Germinal center (tissue), 1 donor: ENCODE data around the gene SLC7A6OS.
A peak's percentile ranks its signal among the peaks of the same experiment; 100 is the strongest.

ENCODE experiments used
- DNase-seq: peaks from one replicate; pipeline ENCODE4 v3.0.0; 2012; ENCODE audit warnings: mixed read lengths, low spot score

SLC7A6OS gene

DNA sequence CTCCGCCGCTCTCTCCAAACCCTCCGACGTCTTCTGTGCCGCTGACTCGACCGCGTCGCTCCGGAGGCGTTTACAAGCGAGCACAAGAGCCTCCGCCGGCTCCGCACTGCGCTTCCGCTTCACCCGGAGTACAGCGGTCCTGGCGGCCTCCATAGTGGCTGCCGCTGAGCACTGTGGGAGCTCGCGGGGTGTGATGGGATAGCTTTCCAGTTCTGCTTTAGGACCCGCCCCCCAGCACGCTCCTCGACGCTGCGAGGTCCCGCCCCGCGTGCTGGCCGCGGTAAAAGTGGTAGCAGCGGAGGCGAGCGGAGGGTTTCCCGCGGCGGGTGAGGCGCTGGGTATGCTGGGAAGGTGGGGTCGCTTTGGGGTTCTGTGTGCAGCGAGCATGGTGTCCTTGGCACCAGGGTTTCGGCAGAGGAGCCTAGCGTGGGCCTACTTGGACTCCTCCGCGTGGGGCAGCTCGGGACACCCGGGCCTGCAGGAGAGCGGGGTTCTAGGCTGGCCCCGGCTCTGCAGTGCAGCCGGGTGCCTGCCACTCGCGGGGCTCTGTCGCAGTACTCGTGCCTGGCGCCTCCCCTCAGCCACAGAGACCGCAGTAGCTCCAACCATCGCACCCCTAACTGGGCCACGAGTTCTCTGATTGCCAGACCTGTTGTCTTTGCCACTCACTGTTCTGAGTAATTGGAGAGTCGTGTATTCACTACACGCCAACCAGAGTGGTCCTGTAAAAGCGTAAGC, at the start of gene SLC7A6OS, which contains the start of gene PRMT7:
TSS of gene SLC7A6OS (minus strand) at position 173 of the 738 bp plus-strand sequence. CDS start at position 153, 20 bp downstream.
TSS of gene PRMT7 (plus strand) at position 246 of the 738 bp plus-strand sequence. CDS start 4,961 bp downstream, outside the sequence.
- DNase-seq = peak; percentile 97

GRCh38 chr16:68359398-68360191, 48.8 kb upstream of the SLC7A6OS start:
- no peak for DNase-seq

GRCh38 chr16:68358951-68359350, 48.2 kb upstream of the SLC7A6OS start:
- no peak for DNase-seq

DNA sequence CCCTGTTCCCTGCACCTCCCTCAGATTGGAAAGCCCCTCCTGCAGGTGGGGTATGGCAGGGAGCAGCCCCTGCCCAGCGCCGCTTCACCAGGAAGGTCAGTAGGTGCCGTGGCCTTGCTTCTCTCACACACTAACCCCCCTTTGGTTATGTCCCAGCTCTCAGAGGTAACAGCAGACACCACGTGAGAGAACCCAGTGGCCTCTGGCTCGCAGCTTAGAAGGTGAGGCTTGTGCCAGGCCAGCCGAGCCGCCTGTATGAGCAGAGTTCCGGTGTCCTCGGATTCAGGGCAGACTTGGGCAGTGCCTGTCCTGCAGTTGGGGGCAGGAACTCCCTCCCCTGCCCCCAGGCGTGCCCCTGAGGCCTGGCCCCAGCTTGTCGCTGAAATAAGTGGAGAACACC, 47.2 kb upstream of the SLC7A6OS start:
- DNase-seq = no peak

DNA sequence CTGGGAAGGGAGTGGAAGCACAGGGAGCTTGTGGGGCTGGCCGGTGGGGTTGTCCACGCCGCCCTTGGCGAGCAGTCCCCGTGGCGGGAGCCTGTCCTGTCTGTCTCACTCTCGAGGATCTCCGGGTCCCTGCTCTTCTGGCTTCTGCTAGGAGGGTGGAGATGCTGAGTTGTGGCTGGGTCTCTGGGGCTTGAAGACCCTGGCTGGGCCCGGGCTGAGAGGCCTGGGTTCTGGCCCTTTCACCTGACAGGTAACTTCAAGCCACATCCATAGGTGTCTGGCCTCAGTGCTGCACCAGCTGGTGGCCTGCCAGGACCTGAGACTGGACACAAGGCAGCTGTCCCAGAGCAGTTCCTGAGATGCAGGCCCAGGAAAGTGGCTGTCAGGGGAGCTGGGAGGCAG, 46.8 kb upstream of the SLC7A6OS start:
- no peak for DNase-seq

GRCh38 chr16:68356919-68357286, 46.2 kb upstream of the SLC7A6OS start:
- no peak for DNase-seq

DNA sequence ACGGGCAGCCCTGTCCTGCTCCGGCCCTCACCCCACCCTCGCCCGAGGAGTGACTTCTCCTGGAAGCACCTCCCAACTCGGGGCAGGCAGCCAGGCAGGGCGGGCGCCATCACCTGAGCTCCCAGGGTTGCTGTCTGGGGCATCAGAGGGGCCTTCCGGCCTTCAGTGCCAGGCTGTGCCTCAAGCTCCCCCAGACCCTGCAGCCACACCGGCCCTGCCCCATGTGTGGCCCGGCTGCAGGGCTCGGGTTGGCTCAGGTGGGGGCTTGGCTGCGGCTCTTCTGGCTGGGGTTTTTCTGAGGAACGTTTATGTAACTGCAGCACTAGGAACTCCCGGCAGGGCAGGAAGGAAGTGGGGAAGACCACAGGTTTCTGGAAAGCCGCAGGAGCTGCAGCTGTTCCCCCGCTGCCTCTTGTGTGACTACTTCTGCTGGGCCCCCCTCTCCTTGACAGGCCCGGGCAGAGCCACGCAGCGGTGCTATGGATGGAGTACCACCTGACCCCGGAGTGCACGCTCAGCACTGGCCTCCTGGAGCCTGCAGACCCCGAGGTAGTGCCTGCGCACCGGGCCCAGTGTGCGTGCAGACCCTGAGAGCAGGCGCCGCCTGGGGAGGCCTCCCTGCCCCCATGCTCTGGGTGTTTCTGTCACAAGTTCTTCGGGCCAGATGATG, 45.6 kb upstream of the SLC7A6OS start:
- no peak for DNase-seq

DNA sequence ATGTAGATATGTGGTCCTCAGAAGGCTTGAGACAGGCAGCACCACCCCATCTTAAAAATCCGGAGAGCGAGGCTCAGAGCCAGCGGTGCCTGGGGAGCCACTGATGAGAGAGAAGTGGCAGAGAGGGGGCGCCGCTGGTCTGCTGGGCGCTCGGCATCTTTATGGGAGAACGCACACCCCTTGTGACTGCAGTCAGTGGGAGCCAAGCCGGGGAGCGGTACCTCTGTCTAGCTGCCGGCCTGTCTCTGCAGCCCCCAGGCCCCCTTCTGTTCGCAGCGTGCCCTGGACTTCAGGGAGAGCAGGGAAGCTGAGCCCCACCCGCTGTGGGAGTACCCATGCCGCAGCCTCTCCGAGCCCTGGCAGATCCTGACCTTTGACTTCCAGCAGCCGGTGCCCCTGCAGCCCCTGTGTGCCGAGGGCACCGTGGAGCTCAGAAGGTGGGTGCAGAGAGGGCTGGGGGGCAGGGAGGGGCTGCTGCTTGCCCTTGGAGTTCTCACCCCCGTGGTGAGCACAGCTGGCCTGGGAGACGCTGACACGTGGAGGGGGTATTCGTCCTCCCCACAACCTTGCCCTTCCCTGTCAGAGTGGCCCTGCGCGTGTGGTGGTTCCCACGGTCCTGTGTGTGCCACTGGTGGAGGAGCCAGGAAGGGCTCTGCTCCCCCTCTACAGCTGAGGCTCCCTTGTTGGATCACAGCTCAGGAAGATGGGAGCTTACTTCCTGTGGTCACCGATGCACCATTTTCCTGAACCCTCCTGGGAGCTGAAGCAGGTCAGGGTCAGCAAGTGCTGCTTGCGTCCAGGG, 44.9 kb upstream of the SLC7A6OS start:
- no peak for DNase-seq

- DNase-seq = no peak
These were observed 44.1 kb upstream of the SLC7A6OS start for GRCh38 chr16:68354816-68355215.

DNA sequence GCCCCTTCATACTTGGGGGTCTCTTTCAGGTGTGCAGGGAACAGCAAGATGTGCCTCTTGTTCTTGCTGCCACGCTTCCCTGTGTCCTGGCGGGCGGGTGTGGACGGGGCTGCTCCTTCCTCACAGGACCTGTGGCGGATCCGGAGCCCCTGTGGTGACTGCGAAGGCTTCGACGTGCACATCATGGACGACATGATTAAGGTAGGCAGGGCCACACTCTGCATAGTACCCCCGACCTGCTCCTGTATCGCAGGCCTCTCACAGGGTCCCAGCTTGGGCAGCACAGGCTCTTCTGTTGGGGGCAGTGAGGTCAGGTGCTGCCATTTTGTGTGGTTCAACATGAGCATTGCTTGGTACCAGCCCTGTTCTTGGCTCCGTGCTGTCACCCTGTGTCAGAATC, 42.6 kb upstream of the SLC7A6OS start:
- no peak for DNase-seq

GRCh38 chr16:68351991-68352431, 41.3 kb upstream of the SLC7A6OS start:
- no peak for DNase-seq

- DNase-seq = no peak
These were observed 40.7 kb upstream of the SLC7A6OS start for GRCh38 chr16:68351463-68351862.

- DNase-seq = no peak
These were observed 40.1 kb upstream of the SLC7A6OS start for GRCh38 chr16:68350813-68351350.

DNA sequence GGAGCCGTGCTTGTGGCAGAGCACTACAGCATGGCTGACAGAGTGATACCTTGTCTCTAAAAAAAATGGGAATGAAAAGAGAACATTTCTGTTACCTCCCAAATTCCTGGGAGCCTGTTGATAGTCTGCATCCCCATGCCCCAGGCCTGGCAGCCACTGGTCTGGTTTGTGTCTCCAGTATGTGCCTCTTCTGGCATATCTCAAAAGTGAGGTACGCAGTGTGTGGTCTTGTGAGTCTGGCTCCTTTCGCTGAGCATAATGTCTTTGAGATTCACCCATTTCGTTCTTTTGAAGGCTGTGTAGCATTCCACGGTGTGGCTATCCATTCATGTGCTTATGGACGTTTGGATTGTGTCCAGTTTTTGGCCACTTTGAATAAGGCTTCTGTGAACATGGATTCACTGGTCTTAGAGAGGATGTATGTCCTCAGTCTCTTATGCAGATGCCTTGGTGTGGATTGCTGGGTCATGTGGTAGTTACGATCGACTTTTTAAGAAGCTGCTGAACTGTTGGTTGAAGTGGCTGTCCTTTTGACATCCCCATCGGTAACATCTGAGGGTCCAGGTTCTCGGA, 39.2 kb upstream of the SLC7A6OS start:
- no peak for DNase-seq

GRCh38 chr16:68348639-68349445, 38.1 kb upstream of the SLC7A6OS start:
- no peak for DNase-seq

GRCh38 chr16:68347605-68348004, 36.9 kb upstream of the SLC7A6OS start:
- no peak for DNase-seq

DNA sequence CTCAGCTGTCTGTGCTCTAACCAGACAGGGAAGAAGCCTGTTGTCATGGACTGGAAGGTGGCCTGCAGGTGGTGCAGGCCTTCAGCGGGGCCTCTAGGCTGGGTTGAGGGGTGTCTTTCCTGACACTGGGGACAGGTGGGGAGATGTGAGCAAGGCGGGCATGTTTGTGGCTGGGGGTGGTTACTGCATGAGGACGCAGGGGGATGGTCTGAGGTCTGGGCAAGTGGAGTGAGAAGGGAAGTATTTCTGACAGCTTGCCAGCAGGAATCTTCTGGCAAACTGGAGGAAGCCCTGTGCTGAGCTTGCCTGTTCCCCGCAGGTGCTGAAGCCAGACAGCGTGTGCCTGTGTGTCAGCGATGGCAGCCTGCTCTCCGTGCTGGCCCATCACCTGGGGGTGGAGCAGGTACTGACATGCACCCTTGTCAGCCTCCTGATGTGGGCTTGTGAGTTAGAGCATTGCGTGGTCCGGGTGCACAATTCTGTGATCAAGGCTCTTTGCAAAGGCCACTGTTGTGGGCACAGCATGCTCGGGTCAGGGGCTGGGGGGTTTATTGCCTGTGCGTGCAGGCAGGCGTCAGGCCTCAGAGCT, 36.2 kb upstream of the SLC7A6OS start:
- no peak for DNase-seq

GRCh38 chr16:68345958-68346635, 35.4 kb upstream of the SLC7A6OS start:
- DNase-seq = no peak

DNA sequence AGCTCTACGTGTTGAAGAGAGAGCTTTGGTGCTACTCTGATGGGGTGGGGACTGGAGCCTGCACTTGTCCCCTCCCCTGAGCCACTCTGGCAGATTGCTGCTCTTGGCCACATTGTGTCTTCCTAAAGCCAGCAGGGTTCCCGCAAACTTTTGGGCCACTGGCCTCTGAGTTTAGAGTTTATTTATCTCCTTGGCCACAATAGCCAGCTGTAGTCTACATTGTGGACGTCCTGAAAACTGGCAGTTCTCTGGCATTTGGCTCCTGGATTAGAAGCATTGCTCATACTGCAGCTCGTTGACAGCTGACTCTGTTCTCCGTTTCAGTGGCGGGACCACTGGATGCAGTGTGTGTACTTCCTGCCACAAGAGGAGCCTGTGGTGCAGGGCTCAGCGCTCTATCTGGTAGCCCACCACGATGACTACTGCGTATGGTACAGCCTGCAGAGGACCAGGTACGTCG, 34.6 kb upstream of the SLC7A6OS start:
- no peak for DNase-seq
